GM19025 (cell line): ENCODE data around the gene DDX49.

ENCODE experiments used
- ATAC-seq: cut with Tn5 transposase; IDR thresholded peaks from one replicate; pipeline ENCODE4 v1.9.1; 2021; ENCODE audit warnings: mild to moderate bottlenecking, low read depth, moderate library complexity; ENCODE audit not compliant: unreplicated experiment

DDX49 gene

GRCh38 chr19:18919086-18919899 is at the start of gene DDX49, which contains the start of gene COPE:
TSS of gene DDX49 (plus strand) at chr19:18919715. CDS start at chr19:18919742, 27 bp downstream.
TSS of gene COPE (minus strand) at chr19:18919387. CDS start at chr19:18919348, 39 bp downstream.
- ATAC-seq = peak; percentile 87

GRCh38 chr19:18869781-18870530 is 49.6 kb upstream of the DDX49 start:
- no peak for ATAC-seq

- no peak for ATAC-seq
These were observed 48.9 kb upstream of the DDX49 start for GRCh38 chr19:18870531-18871172.

- ATAC-seq = no peak
These were observed 48.0 kb upstream of the DDX49 start for GRCh38 chr19:18871543-18871942.

GRCh38 chr19:18875726-18876125 is 43.8 kb upstream of the DDX49 start:
- no peak for ATAC-seq

GRCh38 chr19:18876865-18877264 is 42.6 kb upstream of the DDX49 start:
- ATAC-seq = no peak

GRCh38 chr19:18878058-18878797 is 41.3 kb upstream of the DDX49 start:
- no peak for ATAC-seq

GRCh38 chr19:18878858-18879578 is 40.5 kb upstream of the DDX49 start:
- no peak for ATAC-seq

- ATAC-seq = no peak
These were observed 39.7 kb upstream of the DDX49 start for GRCh38 chr19:18879579-18880373.

GRCh38 chr19:18881491-18881890 is 38.0 kb upstream of the DDX49 start:
- ATAC-seq = no peak

- no peak for ATAC-seq
These were observed 35.8 kb upstream of the DDX49 start for GRCh38 chr19:18883526-18884304.

- no peak for ATAC-seq
These were observed 32.5 kb upstream of the DDX49 start for GRCh38 chr19:18886972-18887371.

- ATAC-seq = no peak
These were observed 29.4 kb upstream of the DDX49 start for GRCh38 chr19:18889949-18890745.

- no peak for ATAC-seq
These were observed 25.8 kb upstream of the DDX49 start for GRCh38 chr19:18893587-18894253.

- ATAC-seq = no peak
These were observed 25.1 kb upstream of the DDX49 start for GRCh38 chr19:18894254-18895037.
